ENCODE data around the gene RASD1. TPM values are rescaled to one million over a fixed set of nuclear protein-coding genes. Genes with fewer than 3 reads are reported as not detected.

The RASD1 gene, protein sequence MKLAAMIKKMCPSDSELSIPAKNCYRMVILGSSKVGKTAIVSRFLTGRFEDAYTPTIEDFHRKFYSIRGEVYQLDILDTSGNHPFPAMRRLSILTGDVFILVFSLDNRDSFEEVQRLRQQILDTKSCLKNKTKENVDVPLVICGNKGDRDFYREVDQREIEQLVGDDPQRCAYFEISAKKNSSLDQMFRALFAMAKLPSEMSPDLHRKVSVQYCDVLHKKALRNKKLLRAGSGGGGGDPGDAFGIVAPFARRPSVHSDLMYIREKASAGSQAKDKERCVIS
- total RNA-seq (2021), result 5.7 and 6.8 TPM in 2 replicates
- long read RNA-seq, transcript RASD1-201 (2 exons, 1,746 nt), result major isoform, 62 of 63 reads
- long read RNA-seq, partial matches to known transcripts, result 0 of 63 reads
- long read RNA-seq, other reads (novel, unspliced or antisense), result 0 of 63 reads

DNA sequence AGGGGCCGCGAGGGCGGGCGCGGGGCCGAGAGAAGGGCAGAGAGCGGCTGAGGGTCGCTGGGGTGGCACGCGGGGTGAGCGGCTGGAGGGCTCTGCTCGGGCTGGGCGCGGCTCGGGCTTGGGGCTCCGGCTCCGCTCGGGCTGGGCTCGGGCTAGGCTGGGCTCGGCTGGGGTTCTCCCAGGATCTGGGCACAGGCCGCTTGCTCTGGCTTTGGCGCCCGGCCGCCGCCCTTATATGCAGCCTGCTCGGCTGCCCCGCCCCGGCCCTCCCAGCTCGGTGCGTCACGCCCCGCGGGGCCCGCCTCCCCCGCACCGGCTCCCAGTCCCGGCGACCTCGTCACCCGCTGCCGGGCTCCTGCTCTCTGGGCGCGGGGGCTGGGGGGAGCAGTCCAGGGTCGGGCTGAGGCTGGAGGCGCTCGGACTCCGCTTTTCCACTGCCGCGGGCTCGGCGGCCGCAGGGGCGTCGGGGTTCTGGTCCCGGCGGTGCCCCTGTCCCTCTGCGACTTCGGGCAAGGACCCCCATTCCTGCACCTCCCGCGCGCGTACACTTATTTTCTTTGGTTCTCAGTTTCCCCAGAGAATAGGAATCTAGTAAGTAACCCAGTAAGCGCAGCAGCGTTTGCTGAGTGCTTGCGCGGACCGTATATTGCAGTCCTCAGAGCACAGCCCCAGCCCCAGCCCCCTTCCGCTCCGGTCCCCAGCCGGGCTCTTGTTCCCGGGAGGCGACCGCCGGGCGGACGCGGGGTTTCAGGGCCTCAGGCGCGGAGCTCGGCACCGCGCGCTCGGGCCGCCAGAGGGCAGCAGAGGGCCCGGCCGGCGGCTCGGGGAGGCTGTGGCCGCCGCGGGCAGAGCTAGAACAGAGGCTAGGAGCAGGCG lies at the start of gene RASD1:
Gene RASD1, minus strand, starts transcription at position 207 of the 876 bp plus-strand sequence. CDS start 214 bp downstream, outside the sequence.
- no peak within 1 kb of the TSS for H2AFZ ChIP-seq (ENCODE audit: low read length)
- H3K79me2 ChIP-seq (ENCODE audit: insufficient read depth, low read length), result no peaks in the 10 kb centered on the region
- peak within 1 kb of the TSS; percentile 77 for H3K14ac ChIP-seq (ENCODE audit: insufficient read depth, low read length)
- no peak within 1 kb of the TSS for H3K56ac ChIP-seq (ENCODE audit: insufficient read length, low read depth, low read length)
- peak within 1 kb of the TSS; percentile 64 for H3K18ac ChIP-seq (ENCODE audit: insufficient read length, low read depth, low read length)
- H2AK5ac ChIP-seq (ENCODE audit: insufficient read length, low read length), result no peak within 1 kb of the TSS
- no peak within 1 kb of the TSS for H4K8ac ChIP-seq (replicated peaks; ENCODE audit: insufficient read length, low read depth, low read length)
- no peak within 1 kb of the TSS for H3K4ac ChIP-seq (ENCODE audit: low read depth, low read length)
- Mint-ChIP-seq H3K27me3 (ENCODE audit: low read depth) (peaks cover 46% of the 10 kb centered on the region), H3K36me3 (ENCODE audit: insufficient read depth in 1 of 3, low read depth in 3 of 3) (peaks cover 6 to 15% (median 14%) of the 10 kb centered on the region in 3 experiments), H3K4me3 (peak within 1 kb of the TSS; percentile 63 to 86), H3K4me1 (peaks cover 33 to 38% of the 10 kb centered on the region in 2 experiments), H3K27ac (peak within 1 kb of the TSS in 1 of 3 experiments; percentile 72; a peak in 2 of 7 replicates), H3K9me3 (no peaks in the 10 kb centered on the region; a peak in 1 of 5 replicates)
- H3K23ac ChIP-seq (ENCODE audit: insufficient read length, low read depth, low read length), result no peak within 1 kb of the TSS
- peaks cover 21% of the 10 kb centered on the region for H3K23me2 ChIP-seq (ENCODE audit: insufficient read length, low read depth, low read length, poor library complexity, severe bottlenecking)
- peaks cover 8% of the 10 kb centered on the region; the same call in 1 of the 2 replicates for H3K27me3 ChIP-seq (ENCODE audit: insufficient read depth, low read length)
- H2BK20ac ChIP-seq (ENCODE audit: low read depth, low read length, poor library complexity, severe bottlenecking), result no peak within 1 kb of the TSS
- no peak within 1 kb of the TSS for H2BK5ac ChIP-seq (ENCODE audit: insufficient read length, low read length)
- H4K91ac ChIP-seq (ENCODE audit: insufficient read length, low read depth, low read length), result no peak within 1 kb of the TSS
- WGBS (ENCODE audit: extremely low coverage, insufficient read length, low lambda C conversion rate), result no CpG with 5 or more reads among the region's 93 CpGs
- no peaks in the 10 kb centered on the region for H3K79me1 ChIP-seq (ENCODE audit: insufficient read depth, low read depth, low read length, poor library complexity, severe bottlenecking)
- no peak within 1 kb of the TSS for H3K27ac ChIP-seq (ENCODE audit: insufficient read length, low read depth, low read length)
- H3K4me1 ChIP-seq (ENCODE audit: insufficient read depth, low read length), result peaks cover 3% of the 10 kb centered on the region; the same call in 1 of the 2 replicates
- no peaks in the 10 kb centered on the region for H4K20me1 ChIP-seq (ENCODE audit: control insufficient read depth, insufficient read depth, insufficient read length)
- H2BK120ac ChIP-seq (ENCODE audit: low read depth, low read length, poor library complexity, severe bottlenecking), result no peak within 1 kb of the TSS
- DNase-seq, result peak; percentile 93
- peak within 1 kb of the TSS; percentile 67 for H3K4me2 ChIP-seq (ENCODE audit: insufficient read depth, insufficient read length, low read length)
- peak; percentile 98 for TF ChIP-seq CTCF (conservative IDR thresholded peaks at IDR 0.05)
- H2BK12ac ChIP-seq (ENCODE audit: insufficient read length, low read depth, low read length), result no peak within 1 kb of the TSS
- H3K9ac ChIP-seq (ENCODE audit: extremely low read depth, insufficient read length, low read length), result peak within 1 kb of the TSS; percentile 9
- H3T11ph ChIP-seq (ENCODE audit: low read length), result no peak within 1 kb of the TSS
- no peak within 1 kb of the TSS for H4K5ac ChIP-seq (ENCODE audit: insufficient read length, low read depth, low read length)
- no peak within 1 kb of the TSS for H2BK15ac ChIP-seq (ENCODE audit: low read depth, low read length)
- no peaks in the 10 kb centered on the region for H3K9me3 ChIP-seq (ENCODE audit: control insufficient read depth, low read depth, low read length)
